Vagina (tissue), 2 donors: ENCODE measurements around the gene SLC9C1. TPM values are rescaled to one million over a fixed set of nuclear protein-coding genes. Genes with fewer than 3 reads are reported as not detected.

ENCODE experiments used
- DNase-seq, 2 donors: peaks; one replicate each; pipeline ENCODE4 v3.0.0-alpha.2; 2017; ENCODE audit errors: extremely low spot score in 2 of 2
- H3K27ac ChIP-seq: fragments of 200-600 bp; sonication (generic); one replicate; pipeline ENCODE4 v1.5.1; 2019
- H3K27me3 ChIP-seq: fragments of 200-600 bp; sonication (generic); one replicate; pipeline ENCODE4 v1.5.1; 2019
- H3K36me3 ChIP-seq, 2 donors: fragments of 200-600 bp; sonication (generic); one replicate each; pipeline ENCODE4 v1.5.1; 2017 to 2019
- H3K4me1 ChIP-seq: fragments of 200-600 bp; sonication (generic); one replicate; pipeline ENCODE4 v1.5.1; 2019
- H3K4me3 ChIP-seq, 2 donors: fragments of 200-600 bp; sonication (generic); 1 replicate in 1 of 2; 2 replicates in 1 of 2; pipeline ENCODE4 v1.5.1; 2016 to 2019
- H3K9me3 ChIP-seq: fragments of 200-600 bp; sonication (generic); one replicate; pipeline ENCODE4 v1.5.1; 2019
- POLR2A ChIP-seq, 2 donors: fragments of 450-650 bp; IDR thresholded peaks; one replicate each; pipeline ENCODE4 v1.6.1; 2017; ENCODE audit warnings: antibody characterized with exemption in 2 of 2, mild to moderate bottlenecking in 2 of 2, moderate library complexity in 2 of 2
- POLR2AphosphoS5 ChIP-seq, 2 donors: sonication (generic); formaldehyde crosslinking; IDR thresholded peaks; one replicate each; pipeline ENCODE4 v1.9.0; 2017; ENCODE audit warnings: antibody characterized with exemption in 2 of 2, mild to moderate bottlenecking in 2 of 2, low read depth in 1 of 2; ENCODE audit not compliant: insufficient read depth in 1 of 2
- intact Hi-C: fragments of 100-400 bp; cut with DNase I; formaldehyde crosslinking; loops from one replicate; pipeline ENCODE4 v1.15.1; 2023
- total RNA-seq: library from RNA; depleted of rRNA; stranded (reverse); fragments of >200 nt; gene quantifications from one replicate; pipeline ENCODE4 v1.2.3, GENCODE V29; 2016
- TF ChIP-seq, protein P1 (sequence below), 3 experiments: fragments of 450-650 bp in 2 of 3; fragments of 200-600 bp in 1 of 3; sonication (generic) in 1 of 3; IDR thresholded peaks; one replicate each; pipeline ENCODE4 v1.5.1; 2017 to 2019; ENCODE audit warnings: antibody characterized with exemption in 3 of 3, mild to moderate bottlenecking in 2 of 3, moderate library complexity in 2 of 3

The SLC9C1 gene
- total RNA-seq, 1 donor from 2014 or later = not detected

DNA sequence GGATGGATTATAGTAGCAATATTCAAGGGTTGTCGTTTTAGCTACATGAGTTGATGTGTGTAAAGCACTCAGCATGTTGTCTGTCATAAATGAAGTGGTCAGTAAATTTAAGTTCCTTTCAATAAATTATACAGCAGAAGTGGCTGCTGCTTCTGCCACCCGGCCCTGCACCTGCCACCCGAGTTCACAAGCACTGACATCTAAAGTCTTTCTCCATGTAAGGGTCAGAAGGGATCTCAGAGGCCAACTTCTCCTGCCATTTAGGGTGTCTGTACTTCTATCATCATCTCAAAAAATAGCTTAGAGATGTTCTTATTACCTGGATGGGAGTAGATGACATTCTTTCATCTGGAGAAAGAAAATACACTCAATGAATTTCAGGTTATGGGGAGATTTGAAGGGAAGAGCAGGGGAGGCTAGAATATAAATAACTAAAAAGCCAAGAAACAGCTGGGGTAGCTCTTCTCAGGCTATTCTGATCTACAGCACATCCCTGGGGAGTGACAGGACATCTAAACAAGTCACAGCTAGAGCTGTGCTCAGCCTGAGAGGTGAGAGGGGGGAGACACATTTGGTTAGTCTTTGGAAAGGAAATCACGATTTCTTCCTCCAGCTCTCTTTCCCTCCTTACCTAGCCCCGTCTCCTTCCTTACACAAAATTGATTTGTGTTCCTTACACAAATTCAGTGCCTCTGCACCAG, 169.0 kb downstream of the SLC9C1 start:
- no peaks in the 10 kb centered on the region for H3K4me1 ChIP-seq
- H3K27ac ChIP-seq = no peak overlapping the region
- no peaks in the 10 kb centered on the region for H3K36me3 ChIP-seq
- intact Hi-C loops = no loop called here
- H3K27me3 ChIP-seq = no peaks in the 10 kb centered on the region
- no peak for TF ChIP-seq POLR2A (IDR thresholded peaks at IDR 0.05)
- TF ChIP-seq, protein P1, sequence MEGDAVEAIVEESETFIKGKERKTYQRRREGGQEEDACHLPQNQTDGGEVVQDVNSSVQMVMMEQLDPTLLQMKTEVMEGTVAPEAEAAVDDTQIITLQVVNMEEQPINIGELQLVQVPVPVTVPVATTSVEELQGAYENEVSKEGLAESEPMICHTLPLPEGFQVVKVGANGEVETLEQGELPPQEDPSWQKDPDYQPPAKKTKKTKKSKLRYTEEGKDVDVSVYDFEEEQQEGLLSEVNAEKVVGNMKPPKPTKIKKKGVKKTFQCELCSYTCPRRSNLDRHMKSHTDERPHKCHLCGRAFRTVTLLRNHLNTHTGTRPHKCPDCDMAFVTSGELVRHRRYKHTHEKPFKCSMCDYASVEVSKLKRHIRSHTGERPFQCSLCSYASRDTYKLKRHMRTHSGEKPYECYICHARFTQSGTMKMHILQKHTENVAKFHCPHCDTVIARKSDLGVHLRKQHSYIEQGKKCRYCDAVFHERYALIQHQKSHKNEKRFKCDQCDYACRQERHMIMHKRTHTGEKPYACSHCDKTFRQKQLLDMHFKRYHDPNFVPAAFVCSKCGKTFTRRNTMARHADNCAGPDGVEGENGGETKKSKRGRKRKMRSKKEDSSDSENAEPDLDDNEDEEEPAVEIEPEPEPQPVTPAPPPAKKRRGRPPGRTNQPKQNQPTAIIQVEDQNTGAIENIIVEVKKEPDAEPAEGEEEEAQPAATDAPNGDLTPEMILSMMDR (IDR thresholded peaks at IDR 0.05) = no peak
- TF ChIP-seq POLR2AphosphoS5 (IDR thresholded peaks at IDR 0.05; ENCODE audit: insufficient read depth in 1 of 2, low read depth in 1 of 2) = no peak
- no peak overlapping the region for H3K4me3 ChIP-seq
- H3K9me3 ChIP-seq = no peaks in the 10 kb centered on the region
- no peak for DNase-seq

DNA sequence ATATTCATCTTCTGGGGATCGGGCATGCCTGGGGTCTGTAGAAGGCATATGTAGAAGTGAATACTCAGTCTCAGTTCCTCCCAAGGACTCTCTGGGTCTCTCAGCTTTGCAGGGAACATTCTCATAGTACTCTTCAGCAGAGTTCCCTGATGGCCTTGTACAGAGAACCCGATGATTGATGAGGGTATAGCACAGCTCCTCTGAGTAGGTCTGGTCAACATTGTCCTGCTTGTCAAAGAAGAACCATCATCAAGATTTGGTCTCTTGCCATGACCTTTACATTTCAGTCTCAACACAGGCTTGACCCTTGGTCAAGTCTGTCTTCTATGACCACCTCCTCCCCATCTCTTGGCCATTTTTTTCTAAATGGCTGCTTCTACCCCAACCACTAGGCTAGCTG, 170.5 kb downstream of the SLC9C1 start:
- Histone ChIP-seq H3K9me3 (no peaks in the 10 kb centered on the region), H3K27ac (no peak overlapping the region), H3K4me1 (no peaks in the 10 kb centered on the region), H3K4me3 (no peak overlapping the region), H3K27me3 (no peaks in the 10 kb centered on the region), H3K36me3 (no peaks in the 10 kb centered on the region)
- intact Hi-C loops = no loop called here
- no peak for DNase-seq
- TF ChIP-seq POLR2AphosphoS5 (IDR thresholded peaks at IDR 0.05; ENCODE audit: insufficient read depth in 1 of 2, low read depth in 1 of 2) (no peak), POLR2A (IDR thresholded peaks at IDR 0.05) (no peak)
- TF ChIP-seq, protein P1 (IDR thresholded peaks at IDR 0.05) = no peak

DNA sequence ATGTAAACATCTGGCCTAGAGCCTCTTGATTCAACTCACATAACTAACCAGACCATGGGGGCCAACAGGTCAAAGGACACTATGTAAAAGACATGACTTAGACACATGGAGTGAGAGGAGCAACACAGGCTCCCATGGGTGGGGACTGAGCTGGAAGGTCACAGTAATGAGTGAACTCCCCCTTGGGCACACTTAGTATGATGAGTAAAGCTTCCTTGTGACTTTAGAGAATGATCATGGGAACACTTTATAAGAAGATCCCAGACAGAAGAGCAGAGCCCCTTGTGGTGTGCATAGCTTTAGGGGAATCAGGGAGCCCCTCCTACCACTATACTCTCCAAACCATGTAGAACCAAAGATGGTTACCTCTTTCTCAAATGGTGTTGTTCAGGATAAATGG, 171.1 kb downstream of the SLC9C1 start:
- DNase-seq = no peak
- no peaks in the 10 kb centered on the region for H3K36me3 ChIP-seq
- H3K27me3 ChIP-seq = no peaks in the 10 kb centered on the region
- H3K4me1 ChIP-seq = no peaks in the 10 kb centered on the region
- H3K27ac ChIP-seq = no peak overlapping the region
- no peak overlapping the region for H3K4me3 ChIP-seq
- no peak for TF ChIP-seq POLR2AphosphoS5 (IDR thresholded peaks at IDR 0.05; ENCODE audit: insufficient read depth in 1 of 2, low read depth in 1 of 2)
- no peak for TF ChIP-seq POLR2A (IDR thresholded peaks at IDR 0.05)
- TF ChIP-seq, protein P1 (IDR thresholded peaks at IDR 0.05) = no peak
- intact Hi-C loops = no loop called here
- H3K9me3 ChIP-seq = no peaks in the 10 kb centered on the region

DNA sequence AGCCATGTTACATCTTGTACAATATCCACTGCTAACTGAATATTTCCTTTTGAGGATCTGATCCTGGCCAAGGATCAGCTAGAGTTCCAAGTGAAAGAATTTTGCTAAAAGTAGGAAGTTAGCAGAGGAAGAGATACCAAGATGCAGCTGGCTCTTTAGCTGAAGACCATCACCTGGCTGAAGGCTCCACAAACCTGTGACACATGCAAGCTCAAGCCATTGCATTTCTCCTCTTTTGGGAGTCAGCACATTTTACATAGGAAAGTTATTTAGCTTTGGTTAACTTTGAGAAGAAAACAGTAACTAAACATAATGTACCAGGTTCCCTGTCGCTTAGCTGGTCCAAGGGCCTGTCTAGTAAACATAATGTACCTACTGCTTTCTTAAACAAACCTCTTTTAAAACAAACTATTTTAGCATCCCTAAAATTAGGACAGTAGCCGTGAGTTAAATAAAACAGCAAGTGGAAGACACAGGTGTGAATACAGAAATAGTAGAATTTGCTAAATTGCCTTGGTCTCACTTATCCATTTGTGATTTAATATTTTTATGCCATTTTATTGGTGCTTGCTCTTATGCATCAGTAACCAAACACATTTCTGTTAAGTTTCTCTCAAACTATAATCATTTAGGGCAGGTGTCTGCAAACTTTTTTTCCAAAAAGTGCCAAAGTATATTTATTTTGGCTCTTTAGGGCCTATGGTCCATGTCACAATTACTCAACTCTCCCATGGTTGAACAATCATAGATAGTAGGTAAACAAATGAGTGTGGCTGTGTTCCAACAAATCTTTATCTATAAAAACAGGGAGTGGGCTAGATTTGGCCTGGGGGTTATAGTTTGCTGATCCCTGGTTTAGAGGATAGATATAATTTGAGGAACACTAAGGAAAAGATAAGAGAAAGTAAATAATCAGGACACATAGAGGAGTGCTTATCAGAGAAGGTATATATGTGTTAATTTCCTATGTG, 172.2 kb downstream of the SLC9C1 start:
- Histone ChIP-seq H3K36me3 (no peaks in the 10 kb centered on the region), H3K4me1 (no peaks in the 10 kb centered on the region), H3K4me3 (no peak overlapping the region), H3K9me3 (no peaks in the 10 kb centered on the region), H3K27ac (no peak overlapping the region), H3K27me3 (no peaks in the 10 kb centered on the region)
- intact Hi-C loops = no loop called here
- no peak for DNase-seq
- TF ChIP-seq POLR2AphosphoS5 (IDR thresholded peaks at IDR 0.05; ENCODE audit: insufficient read depth in 1 of 2, low read depth in 1 of 2) (no peak), POLR2A (IDR thresholded peaks at IDR 0.05) (no peak)
- TF ChIP-seq, protein P1 (IDR thresholded peaks at IDR 0.05) = no peak
